ENCODE results near the gene SORBS2.
A peak's percentile ranks its signal among the peaks of the same experiment; 100 is the strongest.

SORBS2 gene

DNA sequence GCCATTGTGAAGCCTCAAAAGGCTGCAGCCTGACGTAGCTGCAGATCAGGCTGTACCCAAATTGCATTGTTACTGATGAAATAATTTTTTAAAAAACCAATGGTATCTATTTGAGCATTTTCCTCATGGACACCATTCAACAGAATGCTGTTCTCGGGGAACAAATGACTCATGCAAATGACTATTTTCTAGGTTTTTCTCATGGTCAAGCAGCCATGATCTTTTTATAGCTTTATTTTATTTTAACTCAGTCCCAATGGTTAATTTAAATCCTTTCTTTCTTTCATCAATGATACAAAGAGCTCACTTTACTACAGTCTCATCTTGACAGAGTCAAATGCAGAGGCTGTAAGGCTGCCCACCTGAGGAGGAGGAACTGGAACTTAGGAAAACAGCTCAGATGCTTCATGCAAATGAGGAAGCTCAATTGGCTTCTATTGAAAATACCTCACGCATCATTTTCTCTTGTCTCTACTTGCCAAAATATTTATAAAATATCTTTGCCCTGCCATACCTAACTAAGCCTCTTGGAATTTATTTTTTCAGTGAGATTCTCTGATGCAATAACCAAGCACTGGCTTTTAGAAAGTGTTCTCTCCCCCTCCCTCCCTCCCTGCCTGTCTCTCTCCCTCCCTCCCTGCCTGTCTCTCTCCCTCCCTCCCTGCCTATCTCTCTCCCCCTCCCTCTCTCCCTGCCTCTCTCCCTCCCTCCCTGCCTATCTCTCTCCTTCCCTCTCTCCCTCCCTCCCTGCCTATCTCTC is 81.0 kb downstream of the SORBS2 start:
- no peak for TF ChIP-seq ZFP3 (CRISPR knock-in tag; IDR thresholded peaks at IDR 0.05)
- TF ChIP-seq ZFP30 (CRISPR knock-in tag; IDR thresholded peaks at IDR 0.05): no peak
- TF ChIP-seq BACH2 (CRISPR knock-in tag; IDR thresholded peaks at IDR 0.05; ENCODE audit: borderline replicate concordance): no peak
- TF ChIP-seq, protein P1, sequence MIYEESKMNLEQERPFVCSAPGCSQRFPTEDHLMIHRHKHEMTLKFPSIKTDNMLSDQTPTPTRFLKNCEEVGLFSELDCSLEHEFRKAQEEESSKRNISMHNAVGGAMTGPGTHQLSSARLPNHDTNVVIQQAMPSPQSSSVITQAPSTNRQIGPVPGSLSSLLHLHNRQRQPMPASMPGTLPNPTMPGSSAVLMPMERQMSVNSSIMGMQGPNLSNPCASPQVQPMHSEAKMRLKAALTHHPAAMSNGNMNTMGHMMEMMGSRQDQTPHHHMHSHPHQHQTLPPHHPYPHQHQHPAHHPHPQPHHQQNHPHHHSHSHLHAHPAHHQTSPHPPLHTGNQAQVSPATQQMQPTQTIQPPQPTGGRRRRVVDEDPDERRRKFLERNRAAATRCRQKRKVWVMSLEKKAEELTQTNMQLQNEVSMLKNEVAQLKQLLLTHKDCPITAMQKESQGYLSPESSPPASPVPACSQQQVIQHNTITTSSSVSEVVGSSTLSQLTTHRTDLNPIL (CRISPR knock-in tag; IDR thresholded peaks at IDR 0.05; ENCODE audit: low read depth): no peak
- ATAC-seq: peak; percentile 47

DNA sequence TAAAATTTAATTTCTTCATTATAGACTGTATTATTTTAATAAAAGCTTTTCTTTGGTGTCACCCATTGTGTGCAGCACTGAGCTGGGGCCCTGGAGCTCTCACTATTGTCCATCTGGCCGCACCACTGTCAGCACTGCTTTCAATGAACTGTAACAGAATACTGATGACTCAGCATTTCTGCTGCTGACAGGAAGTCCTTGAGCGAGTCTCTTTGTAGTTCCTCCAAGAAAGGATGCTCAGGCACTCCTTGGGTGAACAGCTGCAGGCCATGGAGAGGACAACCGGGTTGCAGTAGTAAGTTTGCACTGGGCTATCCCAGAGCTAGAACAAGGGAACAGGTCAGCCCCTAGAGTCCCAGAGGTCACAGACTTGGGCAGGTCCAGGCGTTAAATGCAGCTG is 81.6 kb downstream of the SORBS2 start:
- ATAC-seq: peak; percentile 59
- TF ChIP-seq BACH2 (CRISPR knock-in tag; IDR thresholded peaks at IDR 0.05; ENCODE audit: borderline replicate concordance) (no peak), ISL1 (CRISPR knock-in tag; IDR thresholded peaks at IDR 0.05) (no peak), ARNTL (CRISPR knock-in tag; IDR thresholded peaks at IDR 0.05; ENCODE audit: borderline replicate concordance, low read depth) (no peak), SNAI2 (CRISPR knock-in tag; IDR thresholded peaks at IDR 0.05) (no peak), ZC3H10 (CRISPR knock-in tag; IDR thresholded peaks at IDR 0.05) (no peak), ZFP30 (CRISPR knock-in tag; IDR thresholded peaks at IDR 0.05) (no peak), RARB (CRISPR knock-in tag; IDR thresholded peaks at IDR 0.05) (no peak), PATZ1 (CRISPR knock-in tag; IDR thresholded peaks at IDR 0.05; ENCODE audit: borderline replicate concordance) (no peak), ZNF565 (CRISPR knock-in tag; conservative IDR thresholded peaks at IDR 0.05; ENCODE audit: low read depth) (no peak), ZFP3 (CRISPR knock-in tag; IDR thresholded peaks at IDR 0.05) (no peak)
- TF ChIP-seq, protein P2, sequence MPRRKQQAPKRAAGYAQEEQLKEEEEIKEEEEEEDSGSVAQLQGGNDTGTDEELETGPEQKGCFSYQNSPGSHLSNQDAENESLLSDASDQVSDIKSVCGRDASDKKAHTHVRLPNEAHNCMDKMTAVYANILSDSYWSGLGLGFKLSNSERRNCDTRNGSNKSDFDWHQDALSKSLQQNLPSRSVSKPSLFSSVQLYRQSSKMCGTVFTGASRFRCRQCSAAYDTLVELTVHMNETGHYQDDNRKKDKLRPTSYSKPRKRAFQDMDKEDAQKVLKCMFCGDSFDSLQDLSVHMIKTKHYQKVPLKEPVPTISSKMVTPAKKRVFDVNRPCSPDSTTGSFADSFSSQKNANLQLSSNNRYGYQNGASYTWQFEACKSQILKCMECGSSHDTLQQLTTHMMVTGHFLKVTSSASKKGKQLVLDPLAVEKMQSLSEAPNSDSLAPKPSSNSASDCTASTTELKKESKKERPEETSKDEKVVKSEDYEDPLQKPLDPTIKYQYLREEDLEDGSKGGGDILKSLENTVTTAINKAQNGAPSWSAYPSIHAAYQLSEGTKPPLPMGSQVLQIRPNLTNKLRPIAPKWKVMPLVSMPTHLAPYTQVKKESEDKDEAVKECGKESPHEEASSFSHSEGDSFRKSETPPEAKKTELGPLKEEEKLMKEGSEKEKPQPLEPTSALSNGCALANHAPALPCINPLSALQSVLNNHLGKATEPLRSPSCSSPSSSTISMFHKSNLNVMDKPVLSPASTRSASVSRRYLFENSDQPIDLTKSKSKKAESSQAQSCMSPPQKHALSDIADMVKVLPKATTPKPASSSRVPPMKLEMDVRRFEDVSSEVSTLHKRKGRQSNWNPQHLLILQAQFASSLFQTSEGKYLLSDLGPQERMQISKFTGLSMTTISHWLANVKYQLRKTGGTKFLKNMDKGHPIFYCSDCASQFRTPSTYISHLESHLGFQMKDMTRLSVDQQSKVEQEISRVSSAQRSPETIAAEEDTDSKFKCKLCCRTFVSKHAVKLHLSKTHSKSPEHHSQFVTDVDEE (CRISPR knock-in tag; IDR thresholded peaks at IDR 0.05): no peak
- TF ChIP-seq, protein P1 (CRISPR knock-in tag; IDR thresholded peaks at IDR 0.05; ENCODE audit: low read depth): no peak
- TF ChIP-seq, protein P3, sequence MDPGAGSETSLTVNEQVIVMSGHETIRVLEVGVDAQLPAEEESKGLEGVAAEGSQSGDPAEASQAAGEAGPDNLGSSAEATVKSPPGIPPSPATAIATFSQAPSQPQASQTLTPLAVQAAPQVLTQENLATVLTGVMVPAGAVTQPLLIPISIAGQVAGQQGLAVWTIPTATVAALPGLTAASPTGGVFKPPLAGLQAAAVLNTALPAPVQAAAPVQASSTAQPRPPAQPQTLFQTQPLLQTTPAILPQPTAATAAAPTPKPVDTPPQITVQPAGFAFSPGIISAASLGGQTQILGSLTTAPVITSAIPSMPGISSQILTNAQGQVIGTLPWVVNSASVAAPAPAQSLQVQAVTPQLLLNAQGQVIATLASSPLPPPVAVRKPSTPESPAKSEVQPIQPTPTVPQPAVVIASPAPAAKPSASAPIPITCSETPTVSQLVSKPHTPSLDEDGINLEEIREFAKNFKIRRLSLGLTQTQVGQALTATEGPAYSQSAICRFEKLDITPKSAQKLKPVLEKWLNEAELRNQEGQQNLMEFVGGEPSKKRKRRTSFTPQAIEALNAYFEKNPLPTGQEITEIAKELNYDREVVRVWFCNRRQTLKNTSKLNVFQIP (CRISPR knock-in tag; IDR thresholded peaks at IDR 0.05; ENCODE audit: borderline replicate concordance, low read depth): no peak

GRCh38 chr4:185729391-185729804 is 82.6 kb downstream of the SORBS2 start:
- TF ChIP-seq ZNF70 (CRISPR knock-in tag; IDR thresholded peaks at IDR 0.05) (no peak), GLIS3 (CRISPR knock-in tag; IDR thresholded peaks at IDR 0.05) (no peak), OSR1 (CRISPR knock-in tag; IDR thresholded peaks at IDR 0.05) (no peak), ZFP3 (CRISPR knock-in tag; IDR thresholded peaks at IDR 0.05) (no peak), BACH2 (CRISPR knock-in tag; IDR thresholded peaks at IDR 0.05; ENCODE audit: borderline replicate concordance) (no peak), PATZ1 (CRISPR knock-in tag; IDR thresholded peaks at IDR 0.05; ENCODE audit: borderline replicate concordance) (no peak)
- TF ChIP-seq, protein P3 (CRISPR knock-in tag; IDR thresholded peaks at IDR 0.05; ENCODE audit: borderline replicate concordance, low read depth): no peak
- ATAC-seq: no peak

Measured in SK-N-SH treated with all-trans-retinoic acid at 6 μM for 48 hours (cell line).